GM21529 (cell line): ENCODE data around the gene HFE.
"Not testable (repeated sequence)": the region's sequence is repeated elsewhere in the genome, so short reads cannot be mapped to it uniquely, and the experiment has no call there.

Experiments
- ATAC-seq: cut with Tn5 transposase; IDR thresholded peaks from one replicate; pipeline ENCODE4 v1.9.1; 2021; ENCODE audit not compliant: unreplicated experiment

The HFE gene

GRCh38 chr6:26087284-26088115 lies at the start of gene HFE:
Gene HFE, plus strand, starts transcription at chr6:26087429. Its CDS starts 12 bp downstream, at chr6:26087441.
- peak; percentile 50 for ATAC-seq

- ATAC-seq: no peak
These were observed 45.3 kb upstream of the HFE start for GRCh38 chr6:26041946-26042345.

- ATAC-seq: peak; percentile 66
These were observed 43.7 kb upstream of the HFE start for GRCh38 chr6:26043384-26044139.

- ATAC-seq: peak; percentile 30
These were observed 42.8 kb upstream of the HFE start for GRCh38 chr6:26044140-26045064.

- ATAC-seq: peak; percentile 56
These were observed 41.9 kb upstream of the HFE start for GRCh38 chr6:26045065-26045927.

GRCh38 chr6:26045928-26046368 lies 41.3 kb upstream of the HFE start:
- no peak for ATAC-seq

- not testable (repeated sequence) for ATAC-seq
These were observed 39.9 kb upstream of the HFE start for GRCh38 chr6:26047329-26047728.

GRCh38 chr6:26048590-26048989 lies 38.6 kb upstream of the HFE start:
- ATAC-seq: no peak

GRCh38 chr6:26051665-26052310 lies 35.4 kb upstream of the HFE start:
- ATAC-seq: no peak

- ATAC-seq: not testable (repeated sequence)
These were observed 34.4 kb upstream of the HFE start for GRCh38 chr6:26052762-26053250.

GRCh38 chr6:26053992-26054780 lies 33.0 kb upstream of the HFE start:
- no peak for ATAC-seq

GRCh38 chr6:26054781-26055718 lies 32.2 kb upstream of the HFE start:
- ATAC-seq: peak; percentile 54

GRCh38 chr6:26055719-26056582 lies 31.3 kb upstream of the HFE start:
- ATAC-seq: peak; percentile 71

- no peak for ATAC-seq
These were observed 30.5 kb upstream of the HFE start for GRCh38 chr6:26056583-26057350.

- no peak for ATAC-seq
These were observed 29.3 kb upstream of the HFE start for GRCh38 chr6:26057899-26058298.
